GM19455 (cell line): ENCODE results near the gene XYLT2.
"Not testable (repeated sequence)": the region's sequence is repeated elsewhere in the genome, so short reads cannot be mapped to it uniquely, and the experiment has no call there.

Source experiments
- ATAC-seq: cut with Tn5 transposase; IDR thresholded peaks from one replicate; pipeline ENCODE4 v1.9.1; 2021; ENCODE audit not compliant: unreplicated experiment

The XYLT2 gene

GRCh38 chr17:50388728-50389127 lies 42.8 kb downstream of the XYLT2 start:
- ATAC-seq: no peak

DNA sequence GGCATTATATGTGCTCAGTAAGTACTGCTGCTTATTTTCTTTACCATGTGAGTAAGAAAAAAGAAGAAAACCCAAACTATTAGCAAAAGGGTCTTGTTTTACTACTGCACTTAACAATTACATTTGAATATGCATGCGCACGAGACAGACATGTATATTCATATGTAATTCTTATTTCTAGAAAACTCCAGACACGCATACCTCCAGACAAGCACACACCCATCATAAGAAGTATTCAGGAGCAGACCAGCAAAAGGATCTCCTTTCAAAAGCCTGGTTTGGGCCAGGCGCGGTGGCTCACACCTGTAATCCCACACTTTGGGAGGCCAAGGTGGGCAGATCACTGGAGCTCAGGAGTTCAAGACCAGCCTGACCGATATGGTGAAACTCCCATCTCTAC lies 43.6 kb downstream of the XYLT2 start:
- ATAC-seq: no peak

DNA sequence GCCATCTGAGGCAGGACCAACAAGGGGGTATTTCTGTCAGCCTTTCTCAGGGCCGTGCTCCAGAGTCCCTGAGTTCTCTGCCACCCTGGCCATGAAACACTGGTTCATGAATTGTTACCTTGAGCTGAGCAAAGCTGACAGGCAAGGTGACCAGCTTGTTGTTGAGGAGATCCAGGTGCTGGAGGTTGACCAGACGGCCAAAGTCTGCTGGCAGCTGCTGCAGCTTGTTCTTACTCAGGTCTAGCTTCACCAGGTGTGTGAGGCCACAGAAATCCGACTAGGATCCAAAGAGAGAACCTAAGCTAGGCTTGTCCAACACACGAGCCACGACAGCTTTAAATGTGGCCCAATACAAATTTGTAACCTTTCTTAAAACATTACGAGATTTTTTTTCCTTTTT lies 46.7 kb downstream of the XYLT2 start:
- ATAC-seq: no peak

DNA sequence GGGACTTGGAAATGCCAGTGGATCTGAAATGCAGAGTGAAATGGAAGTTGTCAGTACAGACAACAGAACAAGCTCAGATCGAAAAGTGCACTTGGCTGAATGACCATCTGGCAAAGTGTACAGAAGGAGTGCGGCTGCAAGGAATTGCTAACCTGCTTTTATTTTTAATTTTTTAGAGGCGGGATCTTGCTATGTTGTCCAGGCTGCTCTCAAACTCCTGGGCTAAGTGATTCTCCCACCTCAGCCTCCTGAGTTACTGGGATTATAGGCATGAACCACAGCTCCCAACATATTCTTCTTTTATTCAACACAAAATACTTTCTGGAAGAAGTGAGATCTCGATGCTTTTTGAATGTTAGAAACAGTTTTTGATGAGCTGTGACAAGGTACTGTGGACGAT lies 47.8 kb downstream of the XYLT2 start:
- ATAC-seq: no peak

GRCh38 chr17:50394711-50395110 lies 48.8 kb downstream of the XYLT2 start:
- ATAC-seq: no peak

- ATAC-seq: peak; percentile 23
Measured at GRCh38 chr17:50396261-50397110, 50.6 kb downstream of the XYLT2 start.

- ATAC-seq: peak; percentile 91
Measured at GRCh38 chr17:50397111-50397918, 51.4 kb downstream of the XYLT2 start, which contains the start of gene LRRC59. Gene LRRC59, minus strand, starts transcription at chr17:50397523. Its CDS starts 206 bp downstream, at chr17:50397317.

DNA sequence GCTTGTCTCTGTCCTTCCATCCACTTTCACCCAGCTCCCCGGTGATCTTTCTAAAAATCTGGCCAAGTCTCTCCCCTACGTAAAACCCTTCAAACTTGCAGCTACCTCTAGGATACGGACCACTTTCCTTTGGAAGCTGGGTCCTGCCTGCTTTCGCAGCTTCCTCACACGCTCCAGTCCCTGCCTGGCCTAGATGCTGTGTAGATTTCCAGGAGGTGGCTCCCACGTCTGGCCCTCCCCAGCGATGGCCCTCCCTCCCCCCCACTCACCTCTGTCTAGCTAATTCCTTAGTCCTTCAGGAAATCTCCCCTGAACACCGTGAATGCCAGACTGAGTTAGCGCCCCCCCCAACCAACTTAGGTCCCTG lies 52.0 kb downstream of the XYLT2 start:
- no peak for ATAC-seq

DNA sequence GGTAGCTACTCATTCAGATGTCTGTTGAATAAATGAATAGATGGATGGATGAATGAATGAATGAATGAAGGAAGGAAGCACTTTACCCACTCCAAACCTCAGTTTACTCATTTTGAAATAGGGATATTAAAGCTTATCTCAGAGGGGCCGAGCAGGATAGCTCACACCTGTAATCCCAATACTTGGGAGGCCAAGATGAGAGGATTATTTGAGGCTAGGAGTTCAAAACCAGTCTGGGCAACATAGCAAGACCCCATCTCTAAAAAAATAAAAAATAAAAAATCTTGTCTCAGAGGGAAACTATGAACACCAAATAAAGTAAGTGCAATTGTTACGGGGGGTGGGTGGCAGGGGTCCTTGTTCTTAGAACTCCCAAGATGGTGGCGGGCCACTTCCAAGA lies 52.7 kb downstream of the XYLT2 start:
- ATAC-seq: not testable (repeated sequence)

GRCh38 chr17:50399591-50399990 lies 53.7 kb downstream of the XYLT2 start:
- not testable (repeated sequence) for ATAC-seq

GRCh38 chr17:50405351-50405750 lies 59.4 kb downstream of the XYLT2 start:
- not testable (repeated sequence) for ATAC-seq

- ATAC-seq: no peak
Measured at GRCh38 chr17:50406578-50406977, 60.7 kb downstream of the XYLT2 start.

GRCh38 chr17:50407921-50408320 lies 62.0 kb downstream of the XYLT2 start:
- ATAC-seq: no peak
